SK-N-MC (cell line): ENCODE measurements around the gene ACP7.

Source experiments
- EZH2 ChIP-seq: fragments of 200-600 bp; sonication (generic); IDR thresholded peaks from one replicate; pipeline ENCODE4 v1.6.1; 2017; ENCODE audit warnings: antibody characterized with exemption
- FOXP2 ChIP-seq: optimal IDR thresholded peaks from 2 replicates; pipeline ENCODE3; 2011; ENCODE audit warnings: mild to moderate bottlenecking, moderate library complexity; ENCODE audit not compliant: insufficient read depth; ENCODE audit errors: extremely low read length, control extremely low read depth
- POLR2AphosphoS5 ChIP-seq: IDR thresholded peaks from 2 replicates; pipeline ENCODE4 v1.6.1; 2012; ENCODE audit warnings: mild to moderate bottlenecking, low read depth, low read length, borderline replicate concordance

DNA sequence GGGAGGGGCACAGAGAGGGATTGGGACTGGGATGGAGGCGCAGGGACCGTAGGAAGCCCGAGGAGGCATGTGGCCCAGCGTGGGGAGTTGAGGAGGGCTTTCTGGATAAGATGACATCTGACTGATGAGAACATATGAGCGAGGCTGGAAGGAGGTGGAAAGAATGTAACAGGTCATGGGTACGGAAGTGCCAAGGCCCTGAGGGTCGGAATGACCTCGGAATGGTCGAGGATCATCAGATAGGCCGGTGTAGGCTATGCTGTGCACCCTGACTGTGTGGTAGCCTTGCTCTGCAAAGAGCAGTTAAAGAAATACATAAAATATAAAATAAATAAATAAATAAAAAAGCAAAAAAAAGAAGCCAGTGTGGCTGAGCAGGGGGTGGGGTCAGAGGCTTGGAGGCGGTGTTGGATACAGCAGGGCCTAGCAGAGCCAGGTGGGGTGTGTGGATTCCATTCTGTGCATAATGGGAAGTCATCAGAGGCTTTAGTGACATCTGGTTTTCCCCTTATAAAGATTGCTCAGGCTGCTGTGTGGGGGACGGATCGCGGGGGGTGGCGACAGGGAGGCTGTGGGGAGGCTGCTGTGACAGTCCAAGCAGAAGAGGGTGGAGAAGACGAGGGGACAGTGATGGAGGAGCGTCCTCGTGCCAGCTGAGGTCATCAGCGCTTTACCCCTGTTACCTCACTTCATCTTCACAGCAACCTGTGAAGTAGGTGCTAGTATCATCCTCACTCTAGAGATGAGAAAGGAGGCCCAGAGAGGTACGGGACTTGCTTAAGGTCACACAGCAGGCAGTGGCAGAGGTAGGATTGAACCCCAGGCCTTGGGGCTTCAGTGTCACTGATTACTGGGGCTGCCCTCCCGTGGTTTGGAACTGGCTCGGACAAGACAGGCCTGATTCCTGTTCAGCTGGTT is 46.4 kb downstream of the ACP7 start:
- TF ChIP-seq POLR2AphosphoS5 (no peak), EZH2 (no peak), FOXP2 (no peak)
